H1 (cell line): Measurements from ENCODE around the gene C7orf57.

Experiments
- CREB1 ChIP-seq: IDR thresholded peaks from 2 replicates; pipeline ENCODE4 v1.6.1; 2012; ENCODE audit warnings: inconsistent platforms
- CTCF ChIP-seq, 3 experiments: IDR thresholded peaks; 1 replicate in 2 of 3; 2 replicates in 1 of 3; pipeline versions ENCODE4 v1.5.1 to v1.6.1; 2011; ENCODE audit warnings: low read length in 3 of 3, mild to moderate bottlenecking in 3 of 3, inconsistent platforms in 2 of 3, low read depth in 1 of 3, moderate library complexity in 1 of 3; ENCODE audit not compliant: insufficient read depth in 1 of 3; ENCODE audit errors: control extremely low read depth in 1 of 3
- EP300 ChIP-seq, 2 experiments: IDR thresholded peaks; 1 replicate in 1 of 2; 2 replicates in 1 of 2; pipeline ENCODE4 v1.6.1; 2011 to 2012; ENCODE audit warnings: low read depth in 2 of 2, low read length in 2 of 2, mild to moderate bottlenecking in 2 of 2, borderline replicate concordance in 1 of 2, inconsistent platforms in 1 of 2, moderate library complexity in 1 of 2
- EZH2 ChIP-seq: fragments of 200-600 bp; sonication (generic); IDR thresholded peaks from 2 replicates; pipeline ENCODE4 v1.7.1; 2012; ENCODE audit warnings: low read depth, mild to moderate bottlenecking, moderate library complexity, low read length, inconsistent platforms; ENCODE audit not compliant: severe bottlenecking
- POLR2A ChIP-seq, 2 experiments: IDR thresholded peaks; 1 replicate in 1 of 2; 2 replicates in 1 of 2; pipeline ENCODE4 v1.6.1; 2011; ENCODE audit warnings: low read depth in 2 of 2, low read length in 2 of 2, mild to moderate bottlenecking in 2 of 2; ENCODE audit errors: control extremely low read depth in 1 of 2
- RAD21 ChIP-seq, 2 experiments: IDR thresholded peaks in 1 of 2; conservative IDR thresholded peaks in 1 of 2; 2 replicates each; pipeline ENCODE4 v1.6.1; 2011; ENCODE audit warnings: low read depth in 2 of 2, low read length in 2 of 2, improper control_type of control experiment in 1 of 2, inconsistent platforms in 1 of 2, mild to moderate bottlenecking in 1 of 2, moderate library complexity in 1 of 2
- RNF2 ChIP-seq: fragments of 200-900, 300-1000 bp; sonication (generic); IDR thresholded peaks from 2 replicates; pipeline ENCODE4 v1.7.1; 2016; ENCODE audit warnings: borderline replicate concordance, low read depth, mild to moderate bottlenecking, antibody characterized with exemption, low read length; ENCODE audit not compliant: poor library complexity, severe bottlenecking; ENCODE audit errors: missing control alignments
- YY1 ChIP-seq: IDR thresholded peaks from 2 replicates; pipeline ENCODE4 v1.6.1; 2011; ENCODE audit warnings: low read depth, mild to moderate bottlenecking, low read length
- ZNF274 ChIP-seq: IDR thresholded peaks from 2 replicates; pipeline ENCODE4 v1.7.0; 2012; ENCODE audit warnings: low read length, borderline replicate concordance; ENCODE audit errors: extremely low read depth

GRCh38 chr7:48109848-48110663 is 74.7 kb downstream of the C7orf57 start:
- TF ChIP-seq RNF2 (no peak), POLR2A (IDR thresholded peaks at IDR 0.05; ENCODE audit: control extremely low read depth in 1 of 2, low read depth in 2 of 2, low read length in 2 of 2) (no peak), CTCF (IDR thresholded peaks at IDR 0.05; ENCODE audit: control extremely low read depth in 1 of 3, insufficient read depth in 1 of 3, low read depth in 1 of 3, low read length in 3 of 3) (peak; percentile 94 to 98 (median 97)), ZNF274 (no peak), EZH2 (no peak), RAD21 (IDR thresholded peaks at IDR 0.05 in 1 of 2, conservative IDR thresholded peaks at IDR 0.05 in 1 of 2; ENCODE audit: low read depth in 2 of 2, low read length in 2 of 2) (peak; percentile 92 to 95), CREB1 (peak; percentile 50; the same call in 1 of the 2 replicates), YY1 (peak; percentile 41; the same call in 1 of the 2 replicates), EP300 (IDR thresholded peaks at IDR 0.05; ENCODE audit: borderline replicate concordance in 1 of 2, low read depth in 2 of 2, low read length in 2 of 2) (no peak)
